ENCODE measurements around the gene ACP5.
"Not testable (repeated sequence)": the region's sequence is repeated elsewhere in the genome, so short reads cannot be mapped to it uniquely, and the experiment has no call there.

ACP5 gene

DNA sequence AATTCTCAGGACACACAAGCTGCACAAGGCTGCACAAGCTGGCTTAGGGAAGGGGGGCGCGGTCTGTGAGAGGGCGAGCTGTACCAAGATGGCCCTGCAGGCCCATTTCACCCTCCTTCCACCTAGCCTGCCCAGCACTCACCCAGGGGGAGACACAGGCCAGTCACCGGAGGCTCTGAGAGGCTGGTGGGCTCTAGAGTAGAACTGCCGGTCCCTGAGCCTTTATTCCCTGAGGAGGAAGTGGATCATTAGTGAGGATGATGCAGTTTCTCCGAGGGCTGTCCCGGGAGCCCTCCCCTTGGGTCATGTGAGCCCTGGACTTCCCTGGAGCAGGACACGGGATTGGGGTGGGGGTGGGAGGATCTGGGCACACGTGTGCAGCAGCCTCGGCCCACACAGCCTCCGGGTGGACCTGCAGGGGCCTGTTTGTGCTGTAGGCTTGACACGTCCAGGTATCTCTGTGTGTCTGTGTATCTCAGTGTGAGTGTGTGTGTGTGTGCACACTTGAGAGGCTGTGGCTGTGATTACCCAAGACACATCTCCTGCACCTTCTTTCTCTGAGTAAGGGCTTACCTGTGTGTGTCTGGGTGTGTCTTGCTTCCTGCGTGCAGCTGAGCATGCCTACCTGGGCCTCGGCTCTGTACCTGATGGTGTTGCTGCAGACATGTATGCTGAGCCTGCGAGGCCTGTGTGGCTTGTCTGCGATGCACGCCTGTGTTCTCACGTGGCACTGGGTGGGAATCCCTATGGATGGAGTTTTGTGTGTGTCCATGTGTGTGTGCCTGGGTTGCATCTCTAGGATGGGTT lies at the start of gene ACP5:
Gene ACP5, minus strand, starts transcription at position 195 of the 807 bp plus-strand sequence. CDS start 328 bp downstream, outside the sequence.
- no peak for FAIRE-seq
- no peak for TF ChIP-seq POLR2A (IDR thresholded peaks at IDR 0.05; ENCODE audit: low read depth, low read length)
- DNase-seq (ENCODE audit: insufficient read length, low spot score), result no peak

DNA sequence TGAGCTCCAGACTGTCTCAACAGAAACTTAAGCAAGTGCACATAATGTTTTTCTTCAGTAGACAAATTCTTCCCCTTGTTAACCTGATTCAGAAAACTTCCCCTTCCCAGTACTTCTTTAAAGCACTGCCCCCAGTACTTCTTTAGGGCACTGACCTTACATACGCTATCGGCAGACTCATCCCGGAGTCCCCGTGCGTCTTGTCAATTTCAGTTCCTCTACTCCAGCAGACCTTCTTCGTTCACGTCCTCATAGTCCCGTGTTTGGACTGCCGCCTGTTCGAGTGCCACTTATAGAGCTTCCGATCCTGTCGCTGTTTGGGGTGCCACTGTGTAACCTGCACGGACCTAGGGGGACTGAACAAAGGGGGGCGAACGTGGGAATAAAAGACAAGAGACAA lies 48.8 kb upstream of the ACP5 start:
- FAIRE-seq (no peak), DNase-seq (ENCODE audit: insufficient read length, low spot score) (no peak)
- TF ChIP-seq POLR2A (IDR thresholded peaks at IDR 0.05; ENCODE audit: low read depth, low read length), result no peak

GRCh38 chr19:11624069-11624463 lies 46.6 kb upstream of the ACP5 start:
- FAIRE-seq (no peak), DNase-seq (ENCODE audit: insufficient read length, low spot score) (no peak)
- TF ChIP-seq POLR2A (IDR thresholded peaks at IDR 0.05; ENCODE audit: low read depth, low read length), result no peak

DNA sequence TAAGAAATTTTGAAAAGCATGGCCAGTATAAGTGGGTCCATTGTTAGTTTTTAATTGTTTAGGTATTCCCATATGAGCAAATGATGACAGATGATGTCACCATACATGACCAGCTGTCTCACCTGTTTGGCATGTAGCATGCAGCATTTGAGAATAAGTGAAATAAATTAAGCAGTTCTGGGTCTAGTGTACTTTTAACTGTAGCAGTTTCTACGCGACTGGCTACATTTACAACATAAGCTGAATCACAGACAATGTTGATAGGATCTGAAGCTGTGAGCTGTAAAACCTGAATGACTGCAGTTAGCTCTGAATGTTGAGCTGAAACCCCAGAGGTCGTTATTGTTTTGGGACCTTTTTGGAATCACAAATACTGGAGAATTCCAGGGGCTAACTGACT lies 45.0 kb upstream of the ACP5 start:
- not testable (repeated sequence) for FAIRE-seq; DNase-seq (ENCODE audit: insufficient read length, low spot score)

DNA sequence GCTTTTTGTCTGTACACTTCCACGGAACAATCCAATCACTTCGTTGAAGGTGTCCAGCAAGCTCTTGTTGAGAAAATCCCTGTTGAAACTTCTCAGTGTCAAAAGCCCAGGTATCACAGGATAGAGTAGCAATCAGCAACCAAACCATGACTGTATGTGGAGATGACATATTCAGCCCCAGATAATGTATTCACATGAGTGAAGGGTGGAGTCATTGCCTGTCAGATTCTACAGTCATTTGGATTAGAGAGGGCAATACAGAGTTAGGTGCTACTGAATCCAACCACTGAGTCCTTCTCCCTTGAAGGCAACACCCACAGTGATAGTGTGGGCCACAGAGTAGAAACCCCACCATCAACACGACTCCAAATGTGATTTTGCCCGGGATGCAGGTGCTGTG lies 43.1 kb upstream of the ACP5 start:
- no peak for FAIRE-seq
- no peak for DNase-seq (ENCODE audit: insufficient read length, low spot score)
- TF ChIP-seq POLR2A (IDR thresholded peaks at IDR 0.05; ENCODE audit: low read depth, low read length), result no peak

DNA sequence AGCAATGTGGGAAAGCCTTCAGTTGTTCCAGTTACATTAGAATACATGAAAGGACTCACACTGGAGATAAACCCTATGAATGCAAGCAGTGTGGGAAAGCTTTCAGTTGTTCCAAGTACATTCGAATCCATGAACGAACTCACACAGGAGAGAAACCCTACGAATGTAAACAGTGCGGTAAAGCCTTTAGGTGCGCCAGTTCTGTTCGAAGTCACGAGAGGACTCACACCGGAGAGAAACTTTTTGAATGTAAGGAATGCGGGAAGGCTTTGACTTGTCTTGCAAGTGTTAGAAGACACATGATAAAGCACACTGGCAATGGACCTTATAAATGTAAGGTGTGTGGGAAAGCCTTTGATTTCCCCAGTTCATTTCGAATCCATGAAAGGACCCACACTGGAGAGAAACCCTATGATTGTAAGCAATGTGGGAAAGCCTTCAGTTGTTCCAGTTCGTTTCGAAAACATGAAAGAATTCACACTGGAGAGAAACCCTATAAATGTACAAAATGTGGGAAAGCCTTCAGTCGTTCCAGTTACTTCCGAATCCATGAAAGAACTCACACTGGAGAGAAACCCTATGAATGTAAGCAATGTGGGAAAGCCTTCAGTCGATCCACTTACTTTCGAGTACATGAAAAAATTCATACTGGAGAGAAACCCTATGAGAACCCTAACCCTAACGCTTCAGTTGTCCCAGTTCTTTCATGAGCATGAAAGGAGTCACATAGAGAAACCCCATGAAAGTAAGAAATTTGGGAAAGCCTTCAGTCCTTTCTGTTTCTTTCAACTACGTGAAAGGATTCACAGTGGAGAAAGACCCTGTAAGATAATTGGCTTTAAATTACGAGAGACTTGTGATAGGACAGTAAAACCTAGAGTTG lies 40.0 kb upstream of the ACP5 start:
- FAIRE-seq (no peak), DNase-seq (ENCODE audit: insufficient read length, low spot score) (no peak)
- no peak for TF ChIP-seq POLR2A (IDR thresholded peaks at IDR 0.05; ENCODE audit: low read depth, low read length)

- FAIRE-seq (no peak), DNase-seq (ENCODE audit: insufficient read length, low spot score) (no peak)
- TF ChIP-seq POLR2A (IDR thresholded peaks at IDR 0.05; ENCODE audit: low read depth, low read length), result no peak
Observed at GRCh38 chr19:11612816-11613511, 35.5 kb upstream of the ACP5 start.

- DNase-seq (ENCODE audit: insufficient read length, low spot score) (no peak), FAIRE-seq (no peak)
- no peak for TF ChIP-seq POLR2A (IDR thresholded peaks at IDR 0.05; ENCODE audit: low read depth, low read length)
Observed at GRCh38 chr19:11611730-11612129, 34.3 kb upstream of the ACP5 start.

DNA sequence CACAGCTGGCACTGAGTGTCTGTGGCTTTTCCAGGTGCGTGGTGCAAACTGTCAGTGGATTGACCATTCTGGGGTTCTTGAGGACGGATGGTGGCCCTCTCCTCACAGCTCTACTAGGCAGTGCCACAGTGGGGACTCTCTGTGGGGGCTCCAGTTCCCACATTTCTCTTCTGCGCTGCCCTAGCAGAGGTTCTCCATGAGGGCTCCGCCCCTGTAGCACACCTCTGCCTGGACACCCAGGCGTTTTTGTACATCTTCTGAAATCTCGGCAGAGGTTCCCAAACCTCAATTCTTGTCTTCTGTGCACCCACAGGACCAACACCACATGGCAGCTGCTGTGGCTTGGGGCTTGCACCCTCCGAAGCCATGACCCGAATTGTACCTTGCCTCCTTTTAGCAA lies 29.0 kb upstream of the ACP5 start:
- DNase-seq (ENCODE audit: insufficient read length, low spot score) (no peak), FAIRE-seq (no peak)
- TF ChIP-seq POLR2A (IDR thresholded peaks at IDR 0.05; ENCODE audit: low read depth, low read length), result no peak

DNA sequence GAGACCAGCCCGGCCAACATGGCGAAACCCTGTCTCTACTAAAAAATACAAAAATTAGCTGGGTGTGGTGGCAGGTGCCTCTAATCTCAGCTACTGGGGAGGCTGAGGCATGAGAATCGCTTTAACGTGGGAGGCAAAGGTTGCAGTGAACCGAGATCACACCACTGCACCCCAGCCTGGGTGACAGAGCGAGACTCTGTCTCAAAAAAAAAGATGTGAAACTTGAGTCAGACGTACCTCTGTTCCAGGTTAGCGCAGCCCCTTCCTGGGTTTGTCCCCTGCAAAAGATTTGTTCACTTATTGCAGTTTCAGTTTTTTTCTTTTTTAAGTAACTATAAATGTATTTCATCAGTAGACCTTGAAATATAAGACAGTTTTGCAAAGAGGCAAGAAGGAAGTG lies 22.3 kb upstream of the ACP5 start:
- not testable (repeated sequence) for FAIRE-seq; DNase-seq (ENCODE audit: insufficient read length, low spot score)

DNA sequence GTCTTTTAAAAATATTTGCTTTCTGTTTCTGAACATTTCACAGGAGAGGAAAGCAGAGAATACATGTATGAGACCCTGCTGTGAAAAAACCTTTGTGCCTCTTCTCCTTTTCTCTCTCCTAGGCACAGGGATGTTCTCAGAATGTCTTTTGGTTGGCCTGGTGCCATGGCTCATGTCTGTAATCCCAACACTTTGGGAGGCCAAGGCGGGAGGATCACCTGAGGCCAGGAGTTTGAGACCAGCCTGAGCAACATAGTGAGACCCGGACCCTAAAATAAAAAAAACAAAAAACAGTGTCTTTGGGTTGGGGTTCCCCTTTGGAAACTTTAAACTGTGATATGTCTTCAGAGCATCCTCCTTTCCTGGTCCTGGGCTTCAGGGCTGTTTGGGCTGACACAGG lies 21.3 kb upstream of the ACP5 start:
- DNase-seq (ENCODE audit: insufficient read length, low spot score) (no peak), FAIRE-seq (no peak)
- no peak for TF ChIP-seq POLR2A (IDR thresholded peaks at IDR 0.05; ENCODE audit: low read depth, low read length)

DNA sequence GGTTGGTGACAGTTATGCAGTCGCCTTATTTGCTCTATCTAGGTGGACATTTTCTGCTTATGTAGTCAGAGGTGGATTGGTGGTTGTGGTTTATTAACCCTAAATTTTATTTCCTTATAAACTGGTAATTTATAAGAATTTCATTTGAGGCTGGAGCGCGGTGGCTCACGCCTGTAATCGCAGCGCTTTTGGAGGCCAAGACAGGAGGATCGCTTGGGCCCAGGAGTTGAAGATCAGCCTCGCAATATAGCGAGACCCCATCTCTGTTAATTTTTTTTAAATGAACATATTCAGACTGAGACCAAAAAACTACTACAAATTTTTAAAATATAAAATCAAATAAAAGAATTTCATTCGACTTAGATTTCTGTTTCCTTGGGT lies 20.6 kb upstream of the ACP5 start:
- FAIRE-seq (no peak), DNase-seq (ENCODE audit: insufficient read length, low spot score) (no peak)
- TF ChIP-seq POLR2A (IDR thresholded peaks at IDR 0.05; ENCODE audit: low read depth, low read length), result no peak

DNA sequence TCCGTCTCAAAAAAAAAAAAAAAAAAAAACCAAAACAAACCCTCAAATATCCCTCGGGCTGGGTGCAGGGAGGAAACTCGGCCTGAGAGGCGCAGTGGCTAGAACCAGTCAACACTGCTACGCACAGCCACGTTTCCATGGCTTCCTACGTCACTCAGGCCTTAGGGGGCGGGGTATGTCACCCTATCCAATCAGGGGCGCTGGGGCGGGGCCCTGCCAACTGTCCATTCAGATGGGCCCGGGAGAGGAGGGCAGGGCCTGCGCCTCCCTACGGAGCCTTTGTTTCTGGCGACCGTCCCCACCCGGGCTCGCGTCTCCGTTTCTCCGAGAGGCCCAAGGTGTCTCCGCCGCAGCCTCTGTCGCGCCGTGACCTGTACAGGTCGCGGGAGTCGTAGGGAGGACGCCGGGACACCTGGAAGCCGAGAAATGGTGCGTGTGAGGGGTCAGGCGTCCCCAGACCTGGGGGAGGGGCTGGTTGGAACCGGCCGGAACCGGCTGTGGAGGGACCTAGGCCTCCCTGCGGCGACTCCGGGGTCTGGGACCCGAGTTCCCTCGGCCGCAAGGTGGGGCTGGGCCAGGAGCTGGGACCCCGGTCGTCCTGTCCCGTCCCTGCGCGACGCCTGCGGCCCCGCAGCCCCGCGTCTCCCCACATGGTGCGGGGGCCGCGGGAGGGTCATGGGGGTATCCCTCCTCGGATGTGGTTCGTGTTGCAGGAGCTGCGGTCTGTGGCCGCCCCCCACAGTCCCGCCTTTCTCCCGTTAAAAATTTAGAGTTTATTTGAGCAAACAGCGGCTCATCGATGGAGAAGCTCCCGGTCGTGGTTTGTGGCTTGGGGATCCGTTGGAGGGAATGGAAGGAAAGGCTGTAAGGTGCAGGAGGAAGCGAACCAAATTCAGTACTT lies 20.0 kb upstream of the ACP5 start, which contains the start of gene ZNF627:
Gene ZNF627, plus strand, starts transcription at position 282 of the 901 bp plus-strand sequence. Its CDS starts 145 bp downstream, at position 427.
- peak; percentile 92 for TF ChIP-seq POLR2A (IDR thresholded peaks at IDR 0.05; ENCODE audit: low read depth, low read length)
- peak; percentile 96 for FAIRE-seq

More for the DNA sequence above, 20.0 kb upstream of the ACP5 start, which contains the start of gene ZNF627:
- DNase-seq (ENCODE audit: insufficient read length, low spot score), result peak; percentile 96
